Superior temporal gyrus (tissue), 1 donor: ENCODE results near the gene SCT.
"Not testable (repeated sequence)": the region's sequence is repeated elsewhere in the genome, so short reads cannot be mapped to it uniquely, and the experiment has no call there.

ENCODE experiments used
- DNase-seq: peaks from one replicate; pipeline ENCODE4 v3.0.0-alpha.2; 2016; ENCODE audit errors: extremely low spot score

The SCT gene

GRCh38 chr11:626475-627307, at the start of gene SCT:
Gene SCT, minus strand, starts transcription at chr11:627181. Its CDS starts 38 bp downstream, at chr11:627143.
- DNase-seq, result no peak

- no peak for DNase-seq
Measured at GRCh38 chr11:674406-674805, 47.4 kb upstream of the SCT start.

GRCh38 chr11:673866-674265, 46.9 kb upstream of the SCT start:
- DNase-seq, result no peak

- DNase-seq, result no peak
Measured at GRCh38 chr11:665704-666281, 38.8 kb upstream of the SCT start.

- DNase-seq, result no peak
Measured at GRCh38 chr11:665062-665703, 38.2 kb upstream of the SCT start.

- peak; percentile 74 for DNase-seq
Measured at GRCh38 chr11:662689-663274, 35.8 kb upstream of the SCT start.

GRCh38 chr11:660681-661444, 33.9 kb upstream of the SCT start:
- no peak for DNase-seq

GRCh38 chr11:660281-660680, 33.3 kb upstream of the SCT start:
- no peak for DNase-seq

- DNase-seq, result no peak
Measured at GRCh38 chr11:659532-660085, 32.6 kb upstream of the SCT start.

- no peak for DNase-seq
Measured at GRCh38 chr11:657691-658126, 30.7 kb upstream of the SCT start.

GRCh38 chr11:656866-657265, 29.9 kb upstream of the SCT start:
- no peak for DNase-seq

- DNase-seq, result no peak
Measured at GRCh38 chr11:656426-656825, 29.4 kb upstream of the SCT start.

GRCh38 chr11:655036-655726, 28.2 kb upstream of the SCT start:
- DNase-seq, result no peak

- DNase-seq, result not testable (repeated sequence)
Measured at GRCh38 chr11:654444-654843, 27.5 kb upstream of the SCT start.

GRCh38 chr11:653837-654236, 26.9 kb upstream of the SCT start:
- no peak for DNase-seq

GRCh38 chr11:653136-653535, 26.2 kb upstream of the SCT start:
- DNase-seq, result not testable (repeated sequence)

- DNase-seq, result no peak
Measured at GRCh38 chr11:650482-650881, 23.5 kb upstream of the SCT start.

GRCh38 chr11:647672-648158, 20.7 kb upstream of the SCT start:
- not testable (repeated sequence) for DNase-seq

GRCh38 chr11:646214-646613, 19.2 kb upstream of the SCT start:
- DNase-seq, result no peak

- DNase-seq, result no peak
Measured at GRCh38 chr11:645536-645935, 18.6 kb upstream of the SCT start.
